GM19463 (cell line): ENCODE results near the gene OR10G3.
"Not testable (repeated sequence)": the region's sequence is repeated elsewhere in the genome, so short reads cannot be mapped to it uniquely, and the experiment has no call there.

Experiments
- ATAC-seq: cut with Tn5 transposase; IDR thresholded peaks from one replicate; pipeline ENCODE4 v1.9.1; 2021; ENCODE audit warnings: mild to moderate bottlenecking, moderate library complexity; ENCODE audit not compliant: unreplicated experiment

The OR10G3 gene

GRCh38 chr14:21579976-21580375 lies at the start of gene OR10G3:
TSS of gene OR10G3 (minus strand) at chr14:21580076. CDS start at chr14:21570744, 9,332 bp downstream.
- no peak for ATAC-seq

- ATAC-seq = no peak
These were observed 46.8 kb upstream of the OR10G3 start for GRCh38 chr14:21626491-21627230.

- no peak for ATAC-seq
These were observed 37.7 kb upstream of the OR10G3 start for GRCh38 chr14:21617614-21618013.

GRCh38 chr14:21614240-21614639 lies 34.4 kb upstream of the OR10G3 start:
- no peak for ATAC-seq

- ATAC-seq = no peak
These were observed 32.4 kb upstream of the OR10G3 start for GRCh38 chr14:21612324-21612723.

- not testable (repeated sequence) for ATAC-seq
These were observed 22.3 kb upstream of the OR10G3 start for GRCh38 chr14:21602181-21602580.

- ATAC-seq = no peak
These were observed 9.4 kb upstream of the OR10G3 start for GRCh38 chr14:21589317-21589716.

GRCh38 chr14:21575661-21576060 lies 4.2 kb downstream of the OR10G3 start:
- ATAC-seq = no peak

GRCh38 chr14:21572604-21573003 lies 7.3 kb downstream of the OR10G3 start:
- ATAC-seq = no peak

- no peak for ATAC-seq
These were observed 21.1 kb downstream of the OR10G3 start for GRCh38 chr14:21558703-21559170.

GRCh38 chr14:21557084-21557901 lies 22.6 kb downstream of the OR10G3 start:
- no peak for ATAC-seq

GRCh38 chr14:21556378-21557083 lies 23.3 kb downstream of the OR10G3 start:
- ATAC-seq = no peak

GRCh38 chr14:21553266-21553665 lies 26.6 kb downstream of the OR10G3 start:
- ATAC-seq = no peak

- not testable (repeated sequence) for ATAC-seq
These were observed 35.3 kb downstream of the OR10G3 start for GRCh38 chr14:21544588-21544987.

- no peak for ATAC-seq
These were observed 35.9 kb downstream of the OR10G3 start for GRCh38 chr14:21543963-21544362.

GRCh38 chr14:21543521-21543960 lies 36.3 kb downstream of the OR10G3 start:
- ATAC-seq = no peak

- ATAC-seq = no peak
These were observed 38.3 kb downstream of the OR10G3 start for GRCh38 chr14:21541413-21542074.

GRCh38 chr14:21539189-21539940 lies 40.5 kb downstream of the OR10G3 start:
- ATAC-seq = no peak

GRCh38 chr14:21537090-21537424 lies 42.8 kb downstream of the OR10G3 start:
- no peak for ATAC-seq

GRCh38 chr14:21536418-21537089 lies 43.3 kb downstream of the OR10G3 start:
- ATAC-seq = no peak
